Measurements from ENCODE around the gene RAD21L1.

- no peak for TF ChIP-seq CTCF (IDR thresholded peaks at IDR 0.05; ENCODE audit: poor library complexity, severe bottlenecking)
- no peak for TF ChIP-seq EZH2 (IDR thresholded peaks at IDR 0.05; ENCODE audit: borderline replicate concordance, insufficient read depth, low read length, poor library complexity, severe bottlenecking)
Measured at GRCh38 chr20:1275919-1276318, 50.1 kb downstream of the RAD21L1 start.

All from neural cell (in vitro differentiated cells).